AG08396 (cell line): ENCODE data around the gene GSTM2.

Source experiments
- DNase-seq: peaks from one replicate; pipeline ENCODE4 v3.0.0; 2012; ENCODE audit warnings: low spot score, mixed read lengths

The GSTM2 gene

DNA sequence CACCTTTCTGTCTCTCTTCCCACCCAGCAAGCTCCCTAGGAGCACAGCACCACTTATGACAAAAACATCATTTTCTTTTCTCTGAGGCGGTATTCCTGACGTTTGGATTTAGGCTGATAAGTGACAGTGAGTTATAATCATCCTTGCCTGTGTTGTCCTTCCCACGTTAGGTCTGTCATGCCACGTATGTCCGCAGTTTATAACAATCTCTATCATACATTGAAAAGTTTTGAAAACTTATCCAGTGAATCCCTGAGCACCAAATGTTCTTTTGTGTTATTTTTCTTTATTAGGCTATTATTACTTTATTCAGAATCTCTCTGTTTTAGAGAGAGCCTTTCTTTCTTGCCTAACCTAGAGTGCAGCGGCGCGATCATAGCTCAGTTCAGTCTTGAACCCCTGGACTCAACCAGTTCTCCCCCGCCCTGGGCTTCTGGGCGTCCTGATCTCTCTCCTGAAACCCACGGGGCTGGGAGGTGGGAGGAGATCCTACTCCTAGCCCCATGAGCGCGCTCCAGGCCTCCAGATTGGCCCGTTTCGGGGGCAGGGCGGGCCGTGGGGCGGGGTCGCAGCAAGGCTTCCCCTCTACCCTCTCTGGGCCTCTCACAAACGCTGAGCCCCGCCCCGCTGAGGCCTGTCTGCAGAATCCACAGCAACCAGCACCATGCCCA, at the start of gene GSTM2:
GSTM2 (plus strand) TSS at position 606 of the 671 bp plus-strand sequence; CDS start at position 665, 59 bp downstream.
- DNase-seq: peak; percentile 93

DNA sequence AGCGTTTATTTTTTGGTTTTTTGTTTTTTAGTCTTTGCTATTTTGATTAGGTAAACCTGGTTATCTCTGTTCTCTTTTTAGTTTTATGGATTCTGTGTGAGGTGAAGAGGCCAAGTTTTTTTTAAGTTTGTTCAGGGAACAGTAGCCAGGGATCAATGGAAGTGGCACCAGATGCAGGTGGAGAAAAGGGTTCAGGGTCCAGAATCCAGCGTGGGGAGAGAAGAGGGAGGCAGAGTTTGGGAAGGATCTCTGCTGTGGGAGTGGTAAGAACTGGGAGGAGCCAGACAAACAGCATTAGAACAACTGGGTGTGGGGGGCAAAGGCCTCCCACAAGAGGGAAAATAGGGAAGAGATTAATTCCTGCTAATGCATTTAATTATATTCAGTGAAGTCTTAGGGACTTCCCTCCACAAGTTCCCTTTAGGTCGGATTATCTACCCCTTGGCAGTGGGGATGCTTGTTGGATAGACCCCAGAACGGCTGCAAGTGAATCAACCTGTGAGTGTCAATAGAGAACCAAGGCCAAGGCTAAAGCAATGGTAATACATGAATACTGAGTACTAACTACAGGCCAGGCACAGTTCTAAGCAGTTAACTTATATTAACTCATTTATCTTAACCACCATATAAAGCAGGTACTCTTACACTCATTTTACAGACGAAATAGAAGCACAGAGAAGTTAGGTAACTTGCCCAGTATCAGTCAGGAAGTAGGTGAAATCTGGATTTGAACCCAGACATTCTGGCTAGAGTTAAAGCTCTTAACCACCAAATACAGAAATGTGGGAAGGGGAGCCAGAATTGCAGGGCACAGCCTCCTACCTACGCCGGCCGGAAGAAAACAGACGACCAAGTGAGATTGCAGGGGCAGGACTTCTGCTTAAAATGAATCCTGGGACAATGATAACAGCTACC, 48.9 kb upstream of the GSTM2 start:
- no peak for DNase-seq

DNA sequence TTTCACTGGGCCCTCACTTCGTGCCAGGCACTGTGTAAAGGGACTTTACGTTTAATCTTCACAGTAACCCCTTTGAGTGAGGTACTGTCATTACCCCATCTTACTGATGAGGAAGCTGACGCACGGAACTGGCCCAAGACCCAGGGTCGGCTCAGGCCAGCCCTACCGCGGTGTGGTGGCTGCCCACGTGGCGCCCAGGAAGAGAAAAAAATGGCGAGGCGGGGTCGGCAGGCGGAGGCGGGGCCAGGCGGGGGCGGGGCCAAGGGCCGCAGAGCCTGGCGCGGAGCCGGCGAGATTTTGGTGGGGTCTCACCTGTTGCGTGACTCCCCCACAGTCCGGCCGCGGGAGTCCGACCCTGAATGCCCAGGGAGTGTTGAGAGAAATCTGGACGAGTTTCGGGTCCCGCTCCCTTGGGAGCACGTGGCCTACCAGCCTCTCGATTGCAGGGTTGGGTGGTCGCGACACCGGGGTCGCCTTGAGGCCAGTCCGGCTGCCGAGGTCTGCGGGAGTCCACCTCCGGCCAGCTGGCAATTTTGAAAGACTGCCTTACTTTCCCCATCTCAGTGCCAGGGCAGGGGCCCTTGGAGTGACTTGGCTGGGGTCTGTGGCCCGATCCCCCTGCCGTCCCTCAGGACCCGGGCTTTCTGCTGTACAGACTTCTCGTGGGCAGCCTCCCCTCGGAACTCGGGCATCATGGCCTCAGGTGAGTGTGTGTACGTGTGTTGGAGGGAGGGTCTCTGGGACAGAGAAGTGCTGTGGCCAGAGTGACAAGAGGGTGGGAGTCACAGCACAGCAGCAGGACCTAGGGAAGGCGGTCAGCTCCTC, 48.1 kb upstream of the GSTM2 start, which contains the start of the genes AMPD2 and GNAT2:
AMPD2 (plus strand) TSS at position 262 of the 825 bp plus-strand sequence. CDS start 1,339 bp downstream, outside the sequence.
GNAT2 (minus strand) TSS at position 41 of the 825 bp plus-strand sequence. CDS start 6,746 bp downstream, outside the sequence.
- peak; percentile 89 for DNase-seq

DNA sequence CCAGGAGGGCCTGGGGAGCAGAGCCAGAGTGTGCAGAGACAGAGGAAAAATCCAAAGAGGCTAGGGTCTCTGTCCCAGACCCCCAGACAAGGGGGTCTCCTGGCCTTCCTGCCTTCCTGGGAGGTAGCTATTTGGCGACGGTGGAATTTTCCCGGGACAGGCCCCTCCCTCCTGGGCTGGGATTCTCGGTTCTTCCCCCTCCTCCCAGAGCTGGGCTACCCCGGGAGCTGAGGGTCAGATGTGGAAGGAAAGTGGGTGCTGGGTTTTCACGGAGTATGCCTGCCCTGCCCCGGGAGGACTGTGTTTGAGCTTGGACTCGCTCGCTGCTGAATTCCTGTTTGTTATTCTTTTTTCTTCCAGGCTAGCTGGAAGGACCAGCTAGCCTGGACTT, 47.5 kb upstream of the GSTM2 start:
- peak; percentile 82 for DNase-seq

DNA sequence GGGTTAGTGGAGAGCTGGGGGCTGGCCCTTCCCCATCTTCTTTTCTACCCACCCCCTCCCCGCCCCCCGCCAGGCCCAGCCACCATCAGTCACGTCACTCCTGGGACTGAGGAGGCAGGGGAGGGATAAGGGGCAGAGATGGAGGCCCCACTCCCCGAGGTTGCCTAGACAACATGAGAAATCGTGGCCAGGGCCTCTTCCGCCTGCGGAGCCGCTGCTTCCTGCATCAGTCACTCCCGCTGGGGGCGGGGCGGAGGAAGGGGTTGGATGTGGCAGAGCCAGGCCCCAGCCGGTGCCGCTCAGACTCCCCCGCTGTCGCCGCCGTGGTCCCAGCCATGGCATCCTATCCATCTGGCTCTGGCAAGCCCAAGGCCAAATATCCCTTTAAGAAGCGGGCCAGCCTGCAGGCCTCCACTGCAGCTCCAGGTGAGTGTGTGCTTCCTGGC, 47.0 kb upstream of the GSTM2 start:
- DNase-seq: peak; percentile 96

DNA sequence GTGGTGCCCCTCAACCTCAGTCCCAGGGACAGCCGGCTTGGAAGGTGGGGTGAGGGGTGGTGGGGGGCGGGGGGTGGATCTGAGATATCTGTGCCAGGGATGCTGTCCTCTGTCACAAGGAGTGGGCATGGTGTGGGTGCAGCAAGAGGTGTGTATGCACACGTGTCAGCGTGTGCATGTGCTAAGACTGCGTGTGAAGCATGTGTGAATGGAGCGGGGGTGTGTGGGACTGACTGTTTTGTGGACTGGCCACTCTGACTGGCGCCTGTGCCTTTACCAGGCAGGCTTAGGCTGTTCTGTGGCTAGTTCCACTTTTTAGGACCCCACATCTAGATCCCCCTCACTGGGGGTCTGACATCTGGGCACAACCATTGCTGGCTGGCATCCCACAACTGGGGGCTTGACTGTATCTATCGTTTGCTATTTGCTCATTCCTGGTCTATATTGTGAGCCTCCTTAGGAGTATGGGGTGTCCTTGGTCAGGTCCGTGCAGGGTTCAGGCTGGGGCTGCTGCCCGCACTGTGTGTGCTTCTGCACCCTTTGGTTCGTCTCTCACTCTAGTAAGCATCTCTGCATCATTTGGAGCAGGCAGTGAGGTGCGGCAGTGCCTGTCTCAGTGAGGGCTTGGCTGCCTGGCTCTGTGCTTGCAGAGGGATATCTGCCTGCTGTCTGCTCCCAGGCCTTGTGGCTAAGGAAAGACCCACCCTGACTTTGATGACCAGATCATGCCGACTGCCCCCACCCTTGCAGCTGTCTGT, 46.3 kb upstream of the GSTM2 start:
- DNase-seq: peak; percentile 55

DNA sequence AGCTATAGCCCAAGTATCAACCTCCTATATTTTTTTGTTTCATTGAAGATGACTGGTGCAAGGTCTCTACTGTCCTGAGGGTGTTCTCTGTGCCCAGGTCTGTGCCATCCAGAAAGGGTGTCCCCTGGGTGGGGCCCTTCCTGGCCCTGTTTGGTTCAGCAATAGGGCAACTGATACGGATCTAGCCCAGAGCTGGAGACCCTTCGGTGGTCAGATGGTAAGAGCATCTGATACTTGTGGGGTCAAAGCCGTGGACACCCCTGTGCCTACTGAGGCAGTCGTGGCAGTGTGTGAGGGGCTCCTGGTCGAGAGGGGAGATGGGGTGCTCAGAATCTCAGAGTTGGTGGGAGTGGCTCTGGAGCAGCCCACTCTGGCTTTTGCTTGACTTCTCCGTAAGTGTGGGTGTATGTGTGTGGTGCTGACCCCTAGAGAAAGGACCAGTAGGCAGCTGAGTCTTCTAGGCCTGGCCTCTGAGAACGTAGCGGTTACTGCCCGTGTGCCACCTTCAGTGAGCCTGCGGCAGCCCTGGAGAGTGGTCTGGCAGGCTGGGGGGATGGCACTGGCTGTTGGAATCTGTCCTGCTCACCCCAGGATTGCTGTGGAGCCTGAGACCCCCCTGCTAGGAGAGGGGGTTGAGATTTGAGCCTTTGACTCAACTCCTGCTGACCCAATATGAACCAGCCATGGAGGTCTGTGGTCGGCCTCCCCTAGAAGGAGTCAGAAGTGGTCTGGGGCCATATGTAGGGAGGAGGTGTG, 45.5 kb upstream of the GSTM2 start:
- DNase-seq: no peak

DNA sequence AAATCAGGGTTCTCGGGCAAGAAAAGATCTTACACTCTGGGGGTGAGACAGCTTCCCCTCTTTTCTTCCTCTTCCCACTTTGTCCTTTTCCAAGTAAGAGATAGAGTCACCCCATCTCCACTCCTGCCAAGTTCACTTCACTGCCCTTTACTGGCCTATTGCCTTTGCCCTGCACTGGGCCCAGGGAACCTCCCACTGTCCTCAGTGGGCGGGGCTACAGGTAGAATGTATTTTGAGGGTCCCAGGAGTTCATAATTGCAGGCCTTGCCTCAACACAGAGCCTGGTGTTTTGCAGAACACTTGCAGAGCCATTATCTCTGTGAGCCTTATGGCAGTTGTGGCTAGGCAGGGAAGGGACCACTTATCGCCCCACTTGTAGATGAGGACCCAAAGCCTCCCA, 45.0 kb upstream of the GSTM2 start:
- no peak for DNase-seq

DNA sequence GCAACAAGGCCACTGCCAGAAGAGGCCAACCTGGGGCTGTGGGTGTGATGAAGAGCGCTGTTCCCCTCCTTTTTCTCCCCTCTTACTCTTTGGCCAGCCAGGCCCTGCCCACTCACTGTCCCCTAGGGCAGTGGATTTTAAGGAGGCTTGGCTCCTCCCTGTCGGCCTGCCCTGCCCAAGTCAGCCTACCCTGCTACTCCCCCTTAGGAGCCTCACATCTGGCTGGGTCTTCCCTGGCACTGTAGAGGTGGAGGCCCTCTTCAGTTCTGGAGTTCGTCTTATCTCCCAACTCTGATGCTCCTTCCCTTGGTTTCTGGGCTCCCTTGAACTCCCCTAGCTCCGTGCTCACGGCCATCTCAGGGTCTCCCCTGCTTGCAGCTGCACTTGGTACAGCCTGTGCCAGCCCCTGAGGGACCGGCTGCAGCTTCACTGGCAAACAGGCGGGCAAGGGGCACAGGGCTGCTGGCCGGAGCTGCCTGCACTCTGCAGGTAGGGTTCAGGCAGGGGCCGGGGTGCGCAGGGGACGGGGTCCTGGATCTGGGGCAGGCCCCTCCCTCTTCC, 44.2 kb upstream of the GSTM2 start:
- DNase-seq: no peak

DNA sequence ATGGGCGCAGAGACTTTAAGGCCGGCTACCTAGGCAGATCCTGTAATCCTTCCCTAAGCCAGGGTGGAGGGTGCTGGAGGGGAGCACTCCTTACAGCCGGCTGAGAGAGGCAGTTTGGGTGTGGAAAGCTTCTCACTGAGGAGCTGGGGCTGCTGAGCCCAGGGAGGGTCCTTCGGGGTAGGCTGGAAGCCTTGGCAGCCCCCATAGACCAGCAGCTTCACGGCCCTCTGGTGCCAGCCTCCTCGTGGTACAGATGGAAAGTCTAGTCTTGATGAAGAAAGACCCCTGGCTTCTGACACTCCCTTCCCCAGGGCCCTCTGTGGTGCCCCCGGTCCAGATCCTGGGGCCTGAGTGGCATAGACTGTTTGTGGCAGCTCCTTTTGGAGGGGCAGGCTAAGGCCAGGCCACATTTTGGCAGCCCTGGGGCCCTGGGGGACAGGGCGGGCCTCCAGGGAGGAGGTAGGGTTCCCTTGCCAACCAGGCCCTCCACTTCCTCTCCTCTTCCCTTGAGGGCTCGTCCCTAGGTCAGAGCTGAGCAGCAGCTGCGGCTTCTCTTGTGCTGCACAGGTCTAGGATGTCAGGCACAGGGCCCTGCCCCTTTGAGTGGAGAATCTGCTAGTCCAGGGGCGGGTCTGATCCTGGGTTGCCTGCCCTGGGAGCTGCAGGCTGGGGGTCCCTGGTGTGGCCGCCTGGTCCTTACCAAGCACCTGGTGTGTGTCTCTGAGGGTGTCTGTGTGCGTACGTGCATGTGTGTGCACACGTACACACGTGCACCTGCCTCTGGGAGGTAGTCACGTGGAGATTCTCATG, 43.5 kb upstream of the GSTM2 start:
- no peak for DNase-seq

DNA sequence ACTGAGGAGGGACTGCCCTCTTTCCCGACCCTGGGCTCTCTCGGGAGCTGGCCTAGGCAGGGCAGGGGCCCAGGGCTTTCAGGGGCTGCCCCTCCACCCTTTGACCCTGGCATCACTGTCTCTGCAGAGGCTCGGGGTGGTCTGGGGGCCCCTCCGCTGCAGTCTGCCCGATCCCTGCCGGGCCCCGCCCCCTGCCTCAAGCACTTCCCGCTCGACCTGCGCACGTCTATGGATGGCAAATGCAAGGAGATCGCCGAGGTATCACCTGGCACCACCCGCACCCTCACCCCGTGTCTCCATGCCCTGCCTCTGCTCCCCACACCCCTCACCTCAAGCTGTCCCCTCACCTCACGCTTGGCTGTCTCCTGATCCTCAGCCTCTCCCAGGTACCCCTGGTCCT, 42.7 kb upstream of the GSTM2 start:
- DNase-seq: no peak

DNA sequence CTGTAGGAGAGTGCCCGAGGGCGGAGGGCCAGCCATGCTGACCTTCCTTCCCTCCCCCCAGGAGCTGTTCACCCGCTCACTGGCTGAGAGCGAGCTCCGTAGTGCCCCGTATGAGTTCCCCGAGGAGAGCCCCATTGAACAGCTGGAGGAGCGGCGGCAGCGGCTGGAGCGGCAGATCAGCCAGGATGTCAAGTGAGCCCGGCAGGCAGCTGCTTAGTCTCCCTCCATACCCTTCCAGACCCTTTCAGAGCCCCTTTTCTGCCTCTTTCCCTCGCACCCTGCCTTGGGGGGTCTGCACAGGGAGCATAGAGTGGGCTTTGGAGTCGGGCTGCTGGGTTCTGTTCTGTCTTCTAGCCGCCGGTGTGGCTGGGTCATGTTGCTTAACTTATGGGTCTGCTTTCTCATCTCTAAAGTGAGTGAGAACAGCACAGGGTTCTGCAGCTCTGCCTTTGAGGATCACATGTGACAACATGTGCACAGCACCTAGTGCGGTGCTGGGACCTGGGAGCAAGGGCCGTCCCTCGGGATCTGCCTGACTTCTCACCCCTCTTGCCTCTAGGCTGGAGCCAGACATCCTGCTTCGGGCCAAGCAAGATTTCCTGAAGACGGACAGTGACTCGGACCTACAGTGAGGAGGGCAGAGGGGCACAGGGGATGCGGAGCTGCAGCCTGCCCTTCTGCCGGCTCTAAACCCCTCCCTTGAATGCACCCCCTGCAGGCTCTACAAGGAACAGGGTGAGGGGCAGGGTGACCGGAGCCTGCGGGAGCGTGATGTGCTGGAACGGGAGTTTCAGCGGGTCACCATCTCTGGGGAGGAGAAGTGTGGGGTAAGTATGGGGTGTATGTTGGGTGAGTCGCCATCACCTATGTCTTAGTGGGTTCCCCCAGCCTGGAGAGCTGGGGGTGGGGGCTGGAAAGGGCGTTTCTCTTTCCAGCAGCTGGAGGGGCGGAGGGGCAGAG, 42.0 kb upstream of the GSTM2 start:
- no peak for DNase-seq

DNA sequence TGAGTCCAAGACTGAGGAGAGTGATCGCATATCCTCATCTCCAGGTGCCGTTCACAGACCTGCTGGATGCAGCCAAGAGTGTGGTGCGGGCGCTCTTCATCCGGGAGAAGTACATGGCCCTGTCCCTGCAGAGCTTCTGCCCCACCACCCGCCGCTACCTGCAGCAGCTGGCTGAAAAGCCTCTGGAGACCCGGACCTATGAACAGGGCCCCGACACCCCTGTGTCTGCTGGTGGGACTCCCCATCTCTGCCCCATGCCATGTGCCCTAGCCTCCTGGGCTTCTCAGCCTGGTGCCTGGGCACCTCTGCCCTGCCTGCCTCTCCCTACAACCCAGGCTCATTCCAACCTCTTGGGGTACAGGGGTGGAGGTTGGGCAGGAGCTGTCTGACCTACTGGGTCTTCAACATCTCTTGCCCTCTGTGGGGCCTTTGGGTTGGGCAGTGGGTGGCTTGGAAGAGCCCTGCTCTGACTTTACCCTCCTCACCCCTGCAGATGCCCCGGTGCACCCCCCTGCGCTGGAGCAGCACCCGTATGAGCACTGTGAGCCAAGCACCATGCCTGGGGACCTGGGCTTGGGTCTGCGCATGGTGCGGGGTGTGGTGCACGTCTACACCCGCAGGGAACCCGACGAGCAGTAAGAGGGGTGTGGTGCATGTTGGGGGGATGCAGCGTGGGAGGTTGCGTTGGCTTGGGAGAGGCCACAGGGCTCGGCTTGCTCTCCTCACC, 41.0 kb upstream of the GSTM2 start:
- DNase-seq: no peak

DNA sequence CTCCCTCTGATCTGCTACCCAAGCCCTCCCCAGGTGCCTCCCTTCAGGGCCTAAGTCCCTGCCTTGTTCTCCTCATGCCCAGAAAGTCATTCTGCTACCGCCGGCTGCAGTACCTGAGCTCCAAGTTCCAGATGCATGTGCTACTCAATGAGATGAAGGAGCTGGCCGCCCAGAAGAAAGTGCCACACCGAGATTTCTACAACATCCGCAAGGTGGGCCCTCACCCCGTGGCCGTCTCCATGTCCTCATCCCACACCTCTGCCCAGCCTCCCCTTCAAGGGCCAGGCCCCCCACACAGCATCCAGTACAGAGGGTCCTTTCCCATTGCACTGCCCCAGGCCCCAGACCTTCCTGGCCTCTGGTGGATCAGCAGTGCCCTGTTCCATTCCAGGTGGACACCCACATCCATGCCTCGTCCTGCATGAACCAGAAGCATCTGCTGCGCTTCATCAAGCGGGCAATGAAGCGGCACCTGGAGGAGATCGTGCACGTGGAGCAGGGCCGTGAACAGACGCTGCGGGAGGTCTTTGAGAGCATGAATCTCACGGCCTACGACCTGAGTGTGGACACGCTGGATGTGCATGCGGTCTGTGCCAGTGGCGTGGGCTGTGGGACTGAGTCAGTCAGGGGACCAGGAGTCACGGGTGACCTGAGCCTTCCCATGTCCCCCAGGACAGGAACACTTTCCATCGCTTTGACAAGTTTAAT, 40.0 kb upstream of the GSTM2 start:
- no peak for DNase-seq

DNA sequence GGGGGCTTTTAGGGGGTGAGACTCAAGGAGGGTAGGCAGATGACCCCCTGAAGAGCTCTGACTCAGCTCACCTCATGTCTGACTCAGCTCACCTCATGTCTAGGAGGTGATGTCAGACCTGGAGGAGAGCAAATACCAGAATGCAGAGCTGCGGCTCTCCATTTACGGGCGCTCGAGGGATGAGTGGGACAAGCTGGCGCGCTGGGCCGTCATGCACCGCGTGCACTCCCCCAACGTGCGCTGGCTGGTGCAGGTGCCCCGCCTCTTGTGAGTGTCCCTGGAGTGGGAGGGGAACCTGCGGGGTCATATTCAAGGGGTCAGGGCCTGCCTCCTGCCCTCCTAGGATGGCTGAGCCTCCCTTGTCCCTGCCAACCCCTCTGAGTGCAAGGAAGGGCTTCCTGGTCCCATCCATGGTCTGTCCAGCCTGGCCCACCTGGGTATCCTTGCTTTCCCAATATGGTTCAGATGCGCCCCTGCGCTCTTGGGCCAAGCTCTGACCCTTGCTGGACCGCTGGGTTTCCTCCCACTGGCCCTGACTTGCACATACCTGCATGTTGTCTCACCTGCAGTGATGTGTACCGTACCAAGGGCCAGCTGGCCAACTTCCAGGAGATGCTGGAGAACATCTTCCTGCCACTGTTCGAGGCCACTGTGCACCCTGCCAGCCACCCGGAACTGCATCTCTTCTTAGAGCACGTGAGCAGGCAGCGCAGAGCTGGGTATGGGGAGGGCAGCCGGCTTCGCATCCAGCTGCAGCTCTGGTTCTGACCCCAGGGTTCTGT, 39.1 kb upstream of the GSTM2 start:
- no peak for DNase-seq
